Endothelial cell of umbilical vein (primary cell): ENCODE data around the gene BDKRB2.

ENCODE experiments used
- CTCF ChIP-seq, 2 donors: IDR thresholded peaks; 1 replicate in 1 of 2; 2 replicates in 1 of 2; pipeline ENCODE4 v1.5.1; 2011; ENCODE audit warnings: low read length in 2 of 2, mild to moderate bottlenecking in 2 of 2, moderate library complexity in 2 of 2, control low read depth in 1 of 2, inconsistent platforms in 1 of 2, low read depth in 1 of 2; ENCODE audit not compliant: insufficient read depth in 1 of 2; ENCODE audit errors: extremely low read depth in 1 of 2
- MYC ChIP-seq: IDR thresholded peaks from one replicate; pipeline ENCODE4 v1.6.1; 2011; ENCODE audit warnings: mild to moderate bottlenecking, low read depth, low read length
- POLR2A ChIP-seq: IDR thresholded peaks from 2 replicates; pipeline ENCODE4 v1.6.1; 2012; ENCODE audit warnings: low read depth, mild to moderate bottlenecking, control low read depth, low read length

GRCh38 chr14:96225745-96226151 is 21.1 kb downstream of the BDKRB2 start:
- TF ChIP-seq POLR2A, result no peak
- TF ChIP-seq MYC, result no peak
- TF ChIP-seq CTCF (IDR thresholded peaks at IDR 0.05; ENCODE audit: extremely low read depth in 1 of 2, insufficient read depth in 1 of 2, low read depth in 1 of 2, low read length in 2 of 2), result no peak
